Measurements from ENCODE around the gene AMOTL2.

Gene AMOTL2

GRCh38 chr3:134330883-134331810 lies 43.1 kb downstream of the AMOTL2 start:
- no peak for DNase-seq

DNA sequence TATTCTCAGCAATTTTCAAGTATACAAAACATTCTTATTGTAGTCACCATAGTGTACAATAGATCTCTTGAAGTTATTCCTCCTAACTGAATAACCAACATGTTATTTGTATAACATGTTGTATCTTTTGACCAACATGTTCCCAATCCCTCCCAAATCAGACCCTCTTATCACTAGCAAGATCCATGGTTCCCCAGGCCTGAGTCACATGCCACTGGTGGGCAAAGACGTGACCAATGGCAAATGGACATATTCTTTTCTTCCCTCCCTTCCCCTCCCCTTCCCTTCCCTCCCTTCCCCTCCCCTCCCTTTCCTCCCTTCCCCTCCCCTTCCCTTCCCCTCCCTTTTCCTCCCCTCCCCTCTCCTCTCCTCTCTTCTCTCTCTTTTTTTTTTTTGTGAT lies 45.4 kb downstream of the AMOTL2 start:
- no peak for DNase-seq

GRCh38 chr3:134328147-134328591 lies 46.1 kb downstream of the AMOTL2 start:
- DNase-seq, result no peak

- no peak for DNase-seq
These were observed 46.7 kb downstream of the AMOTL2 start for GRCh38 chr3:134327594-134327975.

DNA sequence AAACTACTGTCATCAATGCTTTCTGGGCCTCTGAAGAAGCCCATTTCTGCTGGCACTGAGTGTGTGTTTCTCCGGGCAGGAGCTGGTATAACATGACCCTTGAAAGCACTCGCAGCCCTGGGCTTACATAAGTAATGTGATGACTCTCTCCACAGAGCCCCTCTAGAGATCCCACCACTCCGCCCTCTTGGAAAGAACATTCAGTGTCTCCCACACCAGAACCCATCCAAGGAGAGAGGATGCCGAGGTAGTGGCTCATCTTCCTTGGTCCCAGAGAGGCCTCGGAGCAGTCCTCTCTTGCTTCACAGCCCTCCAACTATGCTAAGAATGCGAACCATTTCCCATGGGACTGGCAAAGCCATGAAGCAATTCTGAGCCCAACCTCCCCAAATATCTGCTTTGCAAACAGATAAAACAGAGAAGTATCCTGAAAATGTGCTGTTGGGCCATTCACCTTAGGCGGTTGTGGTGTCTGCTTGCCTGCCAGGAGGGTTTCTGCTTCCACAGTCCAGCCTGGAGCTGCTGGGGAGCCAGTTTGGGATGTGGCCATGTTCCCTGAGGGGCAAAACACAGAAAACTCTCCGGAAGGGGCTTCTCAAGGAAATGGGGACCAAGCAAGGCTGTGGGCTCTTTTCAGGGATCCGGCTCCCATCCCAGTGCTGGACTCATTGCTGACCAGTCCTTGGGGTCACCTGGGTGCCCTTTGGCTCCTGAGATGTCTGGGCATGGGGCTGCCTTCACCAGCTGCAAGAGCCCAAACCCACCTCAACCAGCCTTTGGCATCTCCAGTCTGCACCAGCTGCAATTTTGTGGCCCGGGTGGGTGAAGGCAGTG lies 47.3 kb downstream of the AMOTL2 start:
- no peak for DNase-seq

DNA sequence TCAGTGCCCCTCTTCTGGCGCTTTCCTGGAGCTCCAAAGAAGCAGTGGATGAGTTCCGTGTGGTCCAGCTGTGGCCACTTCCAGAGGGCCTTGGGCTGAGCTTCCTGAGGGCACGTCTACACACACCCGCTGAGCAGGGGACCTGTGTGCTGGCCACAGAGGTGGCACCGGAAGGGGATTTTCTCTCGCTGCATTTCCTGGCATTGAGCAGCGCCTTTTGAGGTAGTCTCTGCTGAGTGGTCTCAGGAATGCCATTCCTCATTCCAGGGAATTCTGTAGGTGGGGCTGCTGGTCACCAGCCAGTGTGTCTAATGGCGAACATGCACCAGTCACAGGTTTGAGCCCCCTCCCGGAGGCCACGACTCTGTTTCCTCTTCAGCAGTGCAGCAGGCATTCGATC lies 48.1 kb downstream of the AMOTL2 start:
- DNase-seq, result no peak

DNA sequence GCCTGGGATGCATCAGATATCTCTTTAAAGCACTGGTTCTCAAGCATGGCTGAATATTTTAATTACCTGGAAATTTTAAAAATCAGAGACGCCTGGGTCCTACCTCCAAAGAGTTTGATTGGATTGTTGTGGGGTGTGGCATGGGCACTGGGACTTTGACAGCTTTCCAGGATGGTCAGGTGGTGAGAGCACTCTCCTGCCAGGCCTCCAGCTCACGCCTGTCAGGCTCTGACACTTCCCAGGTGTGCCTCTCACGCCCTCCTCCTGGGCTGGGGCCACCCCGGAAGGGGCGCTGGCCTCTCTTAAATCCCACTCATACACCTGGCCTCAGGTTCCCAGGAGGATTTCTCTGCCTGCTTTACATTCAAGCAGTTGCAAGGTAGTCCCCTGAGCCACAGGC lies 48.5 kb downstream of the AMOTL2 start:
- no peak for DNase-seq

DNA sequence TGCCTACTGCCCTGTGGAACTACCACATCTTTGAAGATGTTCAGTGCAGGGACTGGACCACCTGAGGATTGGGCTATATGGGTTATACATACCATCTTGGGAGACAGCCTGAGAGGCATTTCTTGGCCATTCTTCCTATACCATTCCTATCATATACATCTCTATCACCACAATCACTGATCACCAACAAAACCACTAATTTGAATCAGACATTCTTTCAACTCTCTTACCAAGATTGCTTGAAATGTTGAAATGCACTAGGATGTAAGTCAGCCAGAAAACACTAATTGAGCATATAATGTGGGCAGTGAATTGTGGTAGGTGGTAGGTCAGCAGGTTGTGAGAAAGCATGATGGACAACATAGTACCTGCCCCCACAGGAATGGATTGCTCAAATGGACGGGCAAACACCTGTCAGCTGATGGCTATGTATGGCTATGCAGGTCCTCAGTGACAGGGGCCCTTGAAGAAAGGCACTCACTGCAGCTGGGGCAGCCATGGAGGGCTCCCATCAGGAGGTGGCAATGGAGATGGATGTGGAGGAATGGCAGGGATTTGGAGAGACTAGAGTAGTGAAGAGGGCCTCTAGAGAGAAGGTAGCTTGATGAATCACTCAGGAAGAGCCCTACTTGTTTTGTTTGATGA lies 49.1 kb downstream of the AMOTL2 start:
- DNase-seq, result no peak

- DNase-seq, result no peak
These were observed 50.0 kb downstream of the AMOTL2 start for GRCh38 chr3:134323966-134324962.

DNA sequence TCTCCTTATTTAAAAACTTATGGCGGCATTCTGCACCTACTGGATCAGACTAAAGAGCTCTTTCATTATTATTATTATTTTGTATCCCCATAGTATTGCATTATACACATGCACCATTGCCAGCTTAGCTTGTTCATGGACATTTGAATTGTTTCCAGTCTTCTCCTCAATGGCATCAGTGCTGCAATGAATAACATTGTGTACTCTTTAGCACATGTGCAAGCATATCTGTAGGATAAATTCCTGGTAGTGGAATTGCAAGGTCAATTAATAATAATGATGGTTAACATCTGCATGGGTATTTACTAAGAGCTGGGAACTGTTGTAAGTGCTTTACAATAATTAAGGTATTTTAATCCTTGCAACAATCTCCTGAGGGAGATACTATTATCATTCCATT lies 52.0 kb downstream of the AMOTL2 start:
- DNase-seq, result no peak

DNA sequence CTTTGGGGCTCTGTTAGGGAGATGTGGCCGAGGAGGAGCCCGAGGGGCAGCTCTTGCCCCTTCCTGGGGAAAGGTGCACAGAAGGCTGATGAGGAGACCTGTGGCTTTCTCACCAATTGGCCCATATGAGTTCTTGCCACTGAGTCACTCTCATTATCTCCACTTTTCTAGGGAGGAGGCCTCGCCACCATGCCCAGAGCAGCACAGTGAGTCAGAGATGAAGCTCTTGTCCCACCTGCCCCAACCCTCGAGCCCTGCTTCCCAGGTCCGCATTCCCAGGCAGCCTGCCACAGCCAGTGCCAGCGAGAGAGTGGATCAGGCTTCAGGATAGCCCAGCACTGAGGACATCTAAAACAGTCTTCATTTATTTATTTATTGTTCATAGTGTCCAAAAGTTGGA lies 53.5 kb downstream of the AMOTL2 start:
- no peak for DNase-seq

- no peak for DNase-seq
These were observed 54.3 kb downstream of the AMOTL2 start for GRCh38 chr3:134319931-134320330.

DNA sequence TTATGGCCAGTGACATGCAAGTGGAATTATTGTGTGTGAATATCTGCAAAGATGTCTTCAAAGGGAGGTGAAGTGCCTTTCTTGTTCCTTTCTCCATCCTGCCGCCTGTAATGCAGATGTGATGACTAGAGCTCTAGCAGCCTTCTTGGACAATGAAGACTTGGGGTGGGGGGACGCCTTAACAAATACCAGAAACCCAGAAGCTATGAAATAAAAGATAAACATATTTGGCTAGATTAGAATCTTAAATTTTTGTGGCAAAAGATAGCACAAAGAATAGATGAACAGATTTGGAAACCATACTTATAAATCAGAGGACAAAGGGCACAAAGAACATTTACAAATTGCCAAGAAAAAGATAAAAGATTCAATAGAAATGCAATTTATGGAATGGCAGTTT lies 56.1 kb downstream of the AMOTL2 start:
- no peak for DNase-seq

DNA sequence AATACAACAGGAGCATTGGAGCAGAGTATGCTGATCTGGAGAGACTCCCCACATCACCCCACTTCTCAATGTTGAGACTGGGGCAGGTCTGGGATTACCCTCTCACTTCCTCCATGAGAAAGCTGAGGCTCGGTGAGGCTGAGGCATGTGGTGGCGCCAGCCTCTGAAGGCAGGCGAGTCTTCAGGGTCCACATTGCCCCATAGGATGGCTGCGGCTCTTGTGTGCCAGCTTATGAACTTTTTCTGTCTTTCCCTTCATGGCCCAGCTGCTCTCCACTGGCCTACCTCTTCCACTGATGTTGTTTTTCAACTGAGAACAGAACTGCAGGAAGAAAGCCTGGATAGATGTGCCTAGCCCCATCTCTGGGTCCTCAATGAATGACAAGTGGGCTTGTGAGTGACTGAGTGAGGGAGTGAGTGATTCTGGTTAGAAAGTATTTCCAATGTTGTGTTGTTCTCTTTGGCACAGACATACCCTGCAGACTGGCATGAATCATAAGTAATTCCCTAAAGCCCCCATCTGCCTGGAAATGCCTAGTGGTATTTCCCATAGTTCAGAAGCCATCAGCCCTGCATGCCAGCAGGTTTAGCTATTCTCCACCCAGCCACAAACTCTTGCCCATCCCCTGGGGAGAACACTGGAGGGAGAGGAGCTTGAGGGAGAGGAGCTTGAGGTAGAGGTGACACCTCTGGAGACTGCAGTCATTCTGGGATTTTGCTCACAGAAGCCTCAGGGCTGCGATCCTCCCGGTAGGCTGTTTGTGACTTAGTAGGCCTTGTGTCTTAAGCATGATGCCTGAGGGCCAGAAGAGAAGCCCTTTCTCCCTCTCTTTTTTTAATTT lies 56.9 kb downstream of the AMOTL2 start:
- no peak for DNase-seq

GRCh38 chr3:134315286-134316106 lies 58.8 kb downstream of the AMOTL2 start:
- DNase-seq, result no peak

- no peak for DNase-seq
These were observed 59.5 kb downstream of the AMOTL2 start for GRCh38 chr3:134314588-134315285.

GRCh38 chr3:134313847-134314587 lies 60.2 kb downstream of the AMOTL2 start:
- DNase-seq, result no peak

All from NCI-H2171 (cell line).